ENCODE data around the gene RARB.

The RARB gene

DNA sequence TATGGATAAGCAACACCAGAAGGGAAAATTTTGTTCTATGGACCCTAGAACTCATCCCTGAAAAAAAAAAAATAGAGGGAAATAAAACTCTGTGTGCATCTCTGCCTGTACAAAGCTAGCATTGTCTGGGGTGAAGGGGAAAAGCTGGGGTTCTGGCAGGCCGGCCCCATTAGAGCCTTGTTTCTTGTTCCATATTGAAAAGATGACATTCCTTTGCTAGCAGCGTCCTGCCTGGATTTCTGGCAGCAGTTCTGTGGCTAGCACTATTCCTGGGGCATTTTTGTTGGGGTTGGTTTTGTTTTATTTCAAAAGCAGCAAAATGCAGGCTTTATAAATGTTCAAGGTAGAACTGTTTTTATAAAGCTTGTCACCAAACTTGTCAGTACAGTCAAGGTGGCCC, 45.2 kb downstream of the RARB start:
- no peak for DNase-seq

DNA sequence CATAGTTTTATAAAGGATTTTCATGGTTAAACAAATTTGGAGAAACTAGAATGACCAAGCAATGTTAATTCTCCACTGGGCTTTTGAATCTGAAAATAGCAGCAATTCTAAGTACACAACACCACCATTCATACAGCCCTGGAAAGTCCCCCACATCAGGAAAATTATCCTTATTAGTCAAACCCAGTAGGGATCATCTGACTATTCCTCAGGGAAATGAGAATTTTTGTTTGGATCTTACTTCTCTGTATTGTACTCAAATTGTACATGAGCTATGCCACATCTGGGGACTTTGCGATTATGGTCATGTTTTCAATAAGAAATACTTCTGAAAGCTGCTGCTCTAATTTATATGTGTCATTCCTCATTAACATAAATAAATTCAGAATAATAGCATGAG, 46.0 kb downstream of the RARB start:
- no peak for DNase-seq

DNA sequence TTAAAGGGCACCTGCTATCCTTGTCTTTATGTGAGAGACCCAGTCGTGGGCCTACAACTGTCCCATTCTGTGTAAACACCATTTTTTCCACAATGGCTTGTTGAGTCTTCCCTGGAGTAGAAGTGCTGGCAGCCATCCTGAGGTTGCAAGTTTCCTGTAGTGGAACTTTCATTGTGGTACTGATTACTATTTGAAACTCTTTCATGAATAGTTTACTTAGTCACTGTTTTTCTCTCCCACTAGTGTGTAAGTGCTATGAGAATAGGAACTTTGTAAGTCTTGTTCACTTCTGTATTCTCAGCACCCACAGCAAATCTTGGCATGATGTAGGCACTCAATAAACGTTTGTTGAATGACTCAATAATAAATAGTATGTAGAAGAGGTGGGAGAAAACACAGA, 48.6 kb downstream of the RARB start:
- no peak for DNase-seq

- DNase-seq, result no peak
These were observed 50.2 kb downstream of the RARB start for GRCh38 chr3:25478211-25478757.

DNA sequence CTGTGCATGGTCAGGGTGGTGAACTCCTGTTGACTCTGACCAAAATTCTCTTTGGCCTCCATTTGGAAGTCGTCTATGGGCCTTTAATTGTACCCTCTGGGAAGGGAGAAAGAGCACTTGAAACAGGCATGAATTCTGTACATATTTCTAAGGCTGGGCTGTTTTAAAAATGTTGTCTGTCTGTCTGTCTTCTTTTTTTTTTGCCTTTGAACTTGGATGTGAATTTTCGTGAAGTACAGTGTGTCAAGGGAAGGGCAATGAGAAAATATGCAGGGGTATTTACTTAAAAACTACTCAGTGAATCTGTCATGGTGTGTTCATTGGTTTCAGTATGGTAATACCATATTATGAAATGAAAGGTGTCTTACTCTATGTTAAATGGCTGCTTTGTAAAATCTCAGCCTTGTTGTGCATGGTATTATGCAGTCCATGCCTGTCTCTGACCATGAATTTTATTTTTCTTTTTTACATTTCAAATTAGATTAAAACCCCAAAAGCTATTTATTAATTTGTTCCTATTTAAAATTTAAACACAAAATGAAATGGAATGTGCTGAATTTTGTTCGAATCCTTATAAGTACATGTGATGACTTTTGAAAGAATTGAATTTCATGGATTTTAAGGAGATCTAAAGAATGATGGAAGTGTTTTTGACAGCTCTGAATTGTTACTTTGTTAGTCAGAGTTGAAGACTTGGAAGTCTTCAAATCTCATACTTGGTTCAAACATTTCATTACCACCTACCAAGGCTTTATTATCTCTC, 51.1 kb downstream of the RARB start:
- DNase-seq, result no peak

DNA sequence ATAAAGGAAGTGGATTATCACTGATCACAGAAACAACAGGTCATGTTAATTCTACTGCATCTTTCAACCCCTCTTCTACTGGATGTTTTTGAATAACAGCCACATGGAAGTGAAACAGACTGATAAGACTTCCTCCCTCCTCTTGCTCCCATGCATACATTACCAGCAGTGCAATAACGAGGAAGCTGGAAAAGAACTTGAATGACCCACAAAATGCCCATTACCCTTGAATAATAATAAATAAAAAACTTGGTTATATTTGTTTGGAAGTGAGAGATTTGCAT, 51.6 kb downstream of the RARB start:
- DNase-seq, result no peak

GRCh38 chr3:25480811-25481210, 52.7 kb downstream of the RARB start:
- no peak for DNase-seq

DNA sequence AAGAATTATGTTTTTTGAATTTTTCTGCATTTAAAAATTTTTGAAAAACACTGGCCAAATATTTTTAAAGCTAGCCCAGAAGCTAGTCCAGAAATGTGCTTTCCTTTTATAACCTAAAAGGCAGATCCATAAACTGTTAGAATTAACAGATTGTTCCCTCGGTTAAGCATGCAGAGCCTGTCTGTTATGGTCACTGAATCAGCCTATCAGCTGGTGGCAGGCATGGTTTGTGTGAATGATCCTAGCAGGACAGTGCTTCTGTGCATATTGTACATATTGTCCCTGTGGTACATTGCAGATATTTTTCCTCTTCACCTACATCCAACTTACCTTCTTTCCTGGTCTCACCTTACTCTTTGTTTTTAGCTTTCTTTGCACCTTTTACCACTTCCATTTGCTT, 53.3 kb downstream of the RARB start:
- no peak for DNase-seq

- DNase-seq, result no peak
These were observed 55.4 kb downstream of the RARB start for GRCh38 chr3:25483456-25483855.

- no peak for DNase-seq
These were observed 57.6 kb downstream of the RARB start for GRCh38 chr3:25485673-25486072.

GRCh38 chr3:25486932-25487331, 58.9 kb downstream of the RARB start:
- no peak for DNase-seq

DNA sequence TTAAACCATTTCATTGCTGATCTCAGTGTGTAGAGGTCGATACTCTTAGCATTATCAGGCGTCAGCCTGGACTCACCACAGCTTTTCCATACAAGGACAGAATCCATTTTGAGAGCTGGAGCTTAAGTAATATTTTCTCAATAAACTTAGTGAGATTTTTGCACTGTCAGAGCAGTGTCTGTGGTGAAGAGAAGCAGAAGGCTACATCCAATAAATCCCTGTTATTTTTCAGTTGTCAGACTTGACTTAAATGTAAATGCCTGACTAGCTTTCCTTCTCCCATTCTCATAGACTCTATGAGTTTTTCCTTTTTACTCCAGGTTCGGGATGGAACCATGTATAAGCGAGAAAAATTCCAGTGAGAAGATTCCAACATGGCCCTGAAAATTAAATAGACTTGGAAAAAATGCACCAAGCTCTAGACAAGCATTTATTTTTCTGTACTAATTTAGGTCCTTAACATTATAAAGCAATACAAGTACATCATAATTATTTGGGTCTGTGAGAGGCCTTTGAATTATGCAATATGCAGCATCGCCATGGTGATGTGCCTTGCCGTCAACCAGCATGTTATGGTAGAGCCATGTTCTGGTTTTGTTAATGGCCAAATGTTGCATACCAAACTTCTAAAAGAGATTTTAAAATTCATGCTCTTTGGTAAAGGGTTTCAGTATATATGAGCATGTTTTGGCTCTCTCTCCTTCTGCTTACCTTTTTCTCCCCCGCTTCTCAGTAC, 62.0 kb downstream of the RARB start:
- DNase-seq, result no peak

- DNase-seq, result no peak
These were observed 65.2 kb downstream of the RARB start for GRCh38 chr3:25493246-25493645.

DNA sequence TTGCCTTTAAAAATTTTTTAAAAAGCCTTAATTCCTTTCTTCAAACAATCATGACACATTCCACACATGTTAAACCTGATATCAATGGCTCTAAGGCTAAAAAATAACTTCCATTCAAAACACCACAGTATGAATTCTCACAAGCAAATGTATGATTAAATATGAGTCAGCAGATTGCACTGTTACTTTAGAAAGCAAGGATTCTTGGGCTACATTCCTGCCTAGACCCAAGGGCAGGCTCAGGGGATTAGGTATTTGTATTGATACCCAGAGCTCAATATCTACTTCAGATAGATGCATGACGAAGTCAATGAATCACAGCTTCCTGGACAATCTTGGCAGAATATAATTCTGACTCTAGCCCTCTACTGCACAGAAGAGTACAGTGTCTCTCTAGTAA, 65.7 kb downstream of the RARB start:
- no peak for DNase-seq

- no peak for DNase-seq
These were observed 67.2 kb downstream of the RARB start for GRCh38 chr3:25495304-25495703.

- DNase-seq, result no peak
These were observed 67.7 kb downstream of the RARB start for GRCh38 chr3:25495726-25496253.

DNA sequence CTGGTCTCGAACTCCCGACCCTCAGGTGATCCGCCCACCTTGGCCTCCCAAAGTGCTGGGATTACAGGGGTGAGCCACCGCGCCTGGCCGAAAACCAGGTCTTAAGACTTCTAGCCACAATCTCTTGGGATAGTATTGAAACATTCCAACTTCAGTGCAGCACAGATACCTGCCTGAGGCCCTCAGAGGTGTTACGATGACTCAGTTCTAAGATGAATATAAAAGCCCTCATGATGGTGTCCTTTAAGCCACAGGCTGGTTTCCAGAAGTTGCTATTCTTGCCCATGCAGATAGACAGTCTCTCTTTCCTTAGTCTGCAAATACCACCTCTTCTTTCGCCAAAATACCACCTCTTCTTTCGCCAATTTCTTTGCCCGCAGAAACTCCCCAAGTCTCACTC, 69.0 kb downstream of the RARB start:
- no peak for DNase-seq

DNA sequence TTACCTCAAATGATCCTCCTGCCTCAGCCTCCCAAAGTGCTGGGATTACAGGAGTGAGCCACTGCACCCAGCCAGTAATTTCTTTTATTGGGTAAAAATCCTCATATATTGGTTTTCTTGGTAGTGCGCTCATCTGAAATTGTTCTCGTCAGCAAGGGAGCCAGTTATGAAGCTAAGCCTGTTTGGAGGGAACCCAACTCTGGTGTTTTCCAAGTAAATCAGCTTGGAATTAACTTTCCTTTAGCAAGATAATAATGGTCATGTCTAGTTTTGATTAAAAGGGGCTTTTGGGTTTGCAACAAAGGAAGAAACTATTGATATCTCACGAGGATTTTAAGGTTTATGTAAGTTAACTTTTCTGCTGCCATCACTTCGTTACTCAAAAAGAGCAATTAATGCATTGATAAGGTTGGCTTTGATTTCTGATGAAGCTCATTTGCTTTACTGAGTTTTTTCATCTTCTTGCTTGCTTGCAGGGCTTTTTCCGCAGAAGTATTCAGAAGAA, 72.7 kb downstream of the RARB start:
- DNase-seq, result no peak

DNA sequence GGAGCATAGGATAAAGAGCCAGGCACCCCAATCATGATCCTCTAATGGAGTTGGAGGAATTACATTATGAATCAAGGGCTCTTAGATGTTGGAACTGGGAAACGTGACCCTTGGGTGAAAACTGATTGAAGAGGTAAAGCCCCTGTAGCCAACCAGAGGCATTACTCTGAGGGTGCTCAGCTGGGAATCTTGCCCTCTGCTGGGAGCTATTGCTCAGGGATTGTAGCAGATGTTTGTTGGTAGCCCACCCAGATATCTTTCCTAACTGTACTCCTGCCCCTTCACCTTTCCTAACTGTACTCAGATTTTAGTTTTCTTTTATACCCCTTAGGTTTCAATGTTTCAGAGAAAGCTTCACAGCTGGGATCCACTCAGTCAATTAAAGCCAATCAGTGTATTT, 74.2 kb downstream of the RARB start:
- no peak for DNase-seq

- no peak for DNase-seq
These were observed 75.8 kb downstream of the RARB start for GRCh38 chr3:25503898-25504301.

DNA sequence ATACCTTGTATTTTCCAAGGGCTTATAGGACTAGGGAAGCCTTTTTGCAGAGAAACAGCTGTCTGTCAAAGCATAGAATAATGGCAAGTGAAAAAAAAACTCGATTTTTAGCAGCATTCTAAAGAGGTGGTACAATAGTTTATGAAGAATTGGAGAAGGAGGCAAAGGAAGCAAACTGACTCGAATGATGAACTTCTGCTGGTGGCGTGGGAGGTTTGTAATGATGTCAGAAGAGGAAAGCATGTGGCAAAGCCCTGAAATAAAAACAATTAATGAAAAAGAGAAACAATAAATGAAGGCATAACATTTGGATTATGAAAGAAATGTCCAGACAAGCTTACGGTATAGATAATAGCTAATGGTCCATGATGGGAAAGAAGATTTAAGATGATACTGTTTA, 77.5 kb downstream of the RARB start:
- DNase-seq, result no peak

- no peak for DNase-seq
These were observed 79.7 kb downstream of the RARB start for GRCh38 chr3:25507811-25508210.

GRCh38 chr3:25508433-25508832, 80.4 kb downstream of the RARB start:
- no peak for DNase-seq

DNA sequence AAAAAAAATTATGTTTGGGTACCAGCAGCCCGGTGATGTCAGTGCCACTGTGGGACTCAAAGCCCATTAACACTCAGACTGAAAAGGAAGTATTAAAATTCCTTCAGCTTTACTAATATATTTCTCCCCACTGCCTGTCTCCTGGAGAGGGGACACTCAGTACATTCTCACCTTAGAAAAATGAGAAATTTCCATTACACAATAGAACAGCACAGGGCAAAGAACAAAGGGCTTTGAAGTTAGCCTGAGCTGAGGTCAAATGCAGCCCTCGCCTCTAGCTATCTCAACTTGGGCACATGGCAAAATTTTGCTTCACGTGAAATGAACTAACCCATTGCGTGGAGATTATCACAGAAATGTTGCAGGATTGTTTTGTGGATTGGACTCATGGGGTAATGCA, 80.8 kb downstream of the RARB start:
- no peak for DNase-seq

All from NCI-H526 treated with DMSO at 0.1 percent for 48 hours (cell line).